HG02973 (cell line): ENCODE data around the gene SEC22A.

Experiments
- ATAC-seq: cut with Tn5 transposase; IDR thresholded peaks from one replicate; pipeline ENCODE4 v1.9.1; 2021; ENCODE audit warnings: moderate library complexity; ENCODE audit not compliant: unreplicated experiment

Gene SEC22A

GRCh38 chr3:123201557-123202427 is at the start of gene SEC22A:
SEC22A (plus strand) TSS chr3:123201943; CDS start chr3:123209218, 7,275 bp downstream.
- ATAC-seq = peak; percentile 95

GRCh38 chr3:123152687-123153086 is 49.1 kb upstream of the SEC22A start:
- no peak for ATAC-seq

GRCh38 chr3:123153125-123154019 is 48.4 kb upstream of the SEC22A start:
- ATAC-seq = no peak

GRCh38 chr3:123154020-123154985 is 47.4 kb upstream of the SEC22A start:
- no peak for ATAC-seq

- ATAC-seq = no peak
Measured at GRCh38 chr3:123155471-123156011, 46.2 kb upstream of the SEC22A start.

GRCh38 chr3:123156276-123156995 is 45.3 kb upstream of the SEC22A start:
- ATAC-seq = no peak

GRCh38 chr3:123157209-123157597 is 44.5 kb upstream of the SEC22A start:
- ATAC-seq = no peak

- no peak for ATAC-seq
Measured at GRCh38 chr3:123157598-123158287, 44.0 kb upstream of the SEC22A start.

- ATAC-seq = no peak
Measured at GRCh38 chr3:123158330-123158729, 43.4 kb upstream of the SEC22A start.

GRCh38 chr3:123158899-123159390 is 42.8 kb upstream of the SEC22A start:
- ATAC-seq = no peak

GRCh38 chr3:123159926-123160635 is 41.7 kb upstream of the SEC22A start:
- ATAC-seq = no peak

GRCh38 chr3:123161167-123161566 is 40.6 kb upstream of the SEC22A start:
- no peak for ATAC-seq

GRCh38 chr3:123163141-123163540 is 38.6 kb upstream of the SEC22A start:
- ATAC-seq = no peak

- no peak for ATAC-seq
Measured at GRCh38 chr3:123165163-123165562, 36.6 kb upstream of the SEC22A start.

- ATAC-seq = no peak
Measured at GRCh38 chr3:123167686-123168085, 34.1 kb upstream of the SEC22A start.

GRCh38 chr3:123168122-123168521 is 33.6 kb upstream of the SEC22A start:
- no peak for ATAC-seq

GRCh38 chr3:123168605-123169004 is 33.1 kb upstream of the SEC22A start:
- ATAC-seq = no peak

GRCh38 chr3:123169492-123169929 is 32.2 kb upstream of the SEC22A start:
- no peak for ATAC-seq
